WERI-Rb-1 (cell line): ENCODE results near the gene GPR137B.

ENCODE experiments used
- DNase-seq: peaks from one replicate; pipeline ENCODE4 v3.0.0-alpha.2; 2020
- H3K27ac ChIP-seq: fragments of 250-450 bp; sonication (Bioruptor Pico); 2 replicates; pipeline ENCODE4 v1.5.1; 2020; ENCODE audit warnings: mild to moderate bottlenecking, moderate library complexity
- H3K27me3 ChIP-seq: fragments of 250-450 bp; sonication (Bioruptor Pico); 2 replicates; pipeline ENCODE4 v1.5.1; 2021; ENCODE audit warnings: mild to moderate bottlenecking, low read depth, moderate library complexity; ENCODE audit not compliant: insufficient read depth, severe bottlenecking
- H3K36me3 ChIP-seq: fragments of 250-450 bp; sonication (Bioruptor Pico); 2 replicates; pipeline ENCODE4 v1.5.1; 2020; ENCODE audit warnings: mild to moderate bottlenecking, moderate library complexity
- H3K4me3 ChIP-seq: 2 replicates; pipeline ENCODE4 v1.5.1; 2011; ENCODE audit warnings: low read depth, mild to moderate bottlenecking, control low read depth, low read length
- H3K9me3 ChIP-seq: fragments of 250-450 bp; sonication (Bioruptor Pico); 2 replicates; pipeline ENCODE4 v1.5.1; 2021; ENCODE audit warnings: mild to moderate bottlenecking, moderate library complexity; ENCODE audit not compliant: severe bottlenecking
- TF ChIP-seq, protein P1 (sequence below): IDR thresholded peaks from 2 replicates; pipeline ENCODE4 v1.5.1; 2011; ENCODE audit warnings: low read depth, mild to moderate bottlenecking, control low read depth, inconsistent platforms, low read length

Gene GPR137B

DNA sequence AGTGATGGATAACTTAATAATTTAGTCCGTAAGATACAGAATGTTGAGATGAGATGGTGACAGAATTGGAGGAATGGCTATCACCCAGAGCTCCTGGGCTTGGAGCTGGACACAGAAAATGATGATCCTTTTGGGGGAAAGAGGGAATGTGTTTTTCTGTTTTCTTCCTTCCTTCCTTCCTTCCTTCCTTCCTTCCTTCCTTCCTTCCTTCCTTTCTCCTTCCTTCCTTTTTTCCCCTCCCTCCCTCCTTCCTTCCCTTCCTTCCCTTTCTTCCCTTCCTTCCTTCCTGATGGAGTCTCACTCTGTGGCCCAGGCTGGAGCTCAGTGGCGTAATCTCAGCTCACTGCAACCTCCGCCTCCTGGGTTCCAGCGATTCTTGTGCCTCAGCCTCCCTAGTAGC, 2.8 kb upstream of the GPR137B start:
- H3K27me3 ChIP-seq: peaks cover 32% of the 10 kb centered on the region
- DNase-seq: no peak

DNA sequence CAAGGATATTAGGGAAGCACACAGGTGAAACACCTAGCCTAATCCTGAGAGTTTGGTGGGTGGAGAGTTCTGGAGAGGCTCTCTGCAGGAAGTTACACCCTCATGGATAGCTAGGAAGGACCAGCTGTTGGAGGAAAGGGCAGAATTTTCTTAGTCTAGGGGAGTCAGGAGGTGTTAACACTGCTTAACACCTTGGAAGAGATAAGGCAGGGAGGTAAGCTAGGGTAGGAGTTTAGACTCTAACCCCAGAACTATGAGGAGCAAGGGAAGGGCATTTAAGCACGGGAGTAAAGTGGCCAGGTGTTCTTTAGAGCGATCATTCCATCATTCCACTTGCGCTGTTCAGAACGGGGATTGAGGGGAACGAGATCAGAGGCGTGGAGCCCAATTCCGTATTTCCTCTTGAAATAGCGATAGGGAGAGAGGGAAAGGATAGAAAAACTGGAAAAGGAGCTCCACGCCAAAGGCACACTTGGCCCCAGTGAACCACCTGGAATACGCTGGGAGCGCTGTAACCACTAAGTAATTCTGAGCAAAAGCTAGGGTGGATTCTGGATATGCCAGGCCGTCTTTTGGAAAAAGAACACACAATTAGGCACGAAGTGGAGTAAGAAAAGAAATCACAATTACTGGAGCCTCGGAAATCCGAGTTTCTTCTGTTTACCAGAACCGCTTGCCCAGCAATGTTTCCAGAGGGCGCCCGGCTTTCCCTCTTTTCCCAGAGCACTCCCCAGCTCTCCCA, 1.5 kb upstream of the GPR137B start:
- H3K36me3 ChIP-seq: no peaks in the 10 kb centered on the region
- no peak for DNase-seq
- H3K27me3 ChIP-seq: peaks cover 32% of the 10 kb centered on the region
- no peaks in the 10 kb centered on the region for H3K9me3 ChIP-seq
- H3K4me3 ChIP-seq: peak overlapping the region; percentile 53
- no peak overlapping the region for H3K27ac ChIP-seq
- TF ChIP-seq, protein P1, sequence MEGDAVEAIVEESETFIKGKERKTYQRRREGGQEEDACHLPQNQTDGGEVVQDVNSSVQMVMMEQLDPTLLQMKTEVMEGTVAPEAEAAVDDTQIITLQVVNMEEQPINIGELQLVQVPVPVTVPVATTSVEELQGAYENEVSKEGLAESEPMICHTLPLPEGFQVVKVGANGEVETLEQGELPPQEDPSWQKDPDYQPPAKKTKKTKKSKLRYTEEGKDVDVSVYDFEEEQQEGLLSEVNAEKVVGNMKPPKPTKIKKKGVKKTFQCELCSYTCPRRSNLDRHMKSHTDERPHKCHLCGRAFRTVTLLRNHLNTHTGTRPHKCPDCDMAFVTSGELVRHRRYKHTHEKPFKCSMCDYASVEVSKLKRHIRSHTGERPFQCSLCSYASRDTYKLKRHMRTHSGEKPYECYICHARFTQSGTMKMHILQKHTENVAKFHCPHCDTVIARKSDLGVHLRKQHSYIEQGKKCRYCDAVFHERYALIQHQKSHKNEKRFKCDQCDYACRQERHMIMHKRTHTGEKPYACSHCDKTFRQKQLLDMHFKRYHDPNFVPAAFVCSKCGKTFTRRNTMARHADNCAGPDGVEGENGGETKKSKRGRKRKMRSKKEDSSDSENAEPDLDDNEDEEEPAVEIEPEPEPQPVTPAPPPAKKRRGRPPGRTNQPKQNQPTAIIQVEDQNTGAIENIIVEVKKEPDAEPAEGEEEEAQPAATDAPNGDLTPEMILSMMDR: no peak

More for the DNA sequence above, 2.8 kb upstream of the GPR137B start:
- H3K4me3 ChIP-seq: no peak overlapping the region
- H3K27ac ChIP-seq: no peak overlapping the region
- H3K36me3 ChIP-seq: no peaks in the 10 kb centered on the region
- no peaks in the 10 kb centered on the region for H3K9me3 ChIP-seq
- TF ChIP-seq, protein P1: no peak

DNA sequence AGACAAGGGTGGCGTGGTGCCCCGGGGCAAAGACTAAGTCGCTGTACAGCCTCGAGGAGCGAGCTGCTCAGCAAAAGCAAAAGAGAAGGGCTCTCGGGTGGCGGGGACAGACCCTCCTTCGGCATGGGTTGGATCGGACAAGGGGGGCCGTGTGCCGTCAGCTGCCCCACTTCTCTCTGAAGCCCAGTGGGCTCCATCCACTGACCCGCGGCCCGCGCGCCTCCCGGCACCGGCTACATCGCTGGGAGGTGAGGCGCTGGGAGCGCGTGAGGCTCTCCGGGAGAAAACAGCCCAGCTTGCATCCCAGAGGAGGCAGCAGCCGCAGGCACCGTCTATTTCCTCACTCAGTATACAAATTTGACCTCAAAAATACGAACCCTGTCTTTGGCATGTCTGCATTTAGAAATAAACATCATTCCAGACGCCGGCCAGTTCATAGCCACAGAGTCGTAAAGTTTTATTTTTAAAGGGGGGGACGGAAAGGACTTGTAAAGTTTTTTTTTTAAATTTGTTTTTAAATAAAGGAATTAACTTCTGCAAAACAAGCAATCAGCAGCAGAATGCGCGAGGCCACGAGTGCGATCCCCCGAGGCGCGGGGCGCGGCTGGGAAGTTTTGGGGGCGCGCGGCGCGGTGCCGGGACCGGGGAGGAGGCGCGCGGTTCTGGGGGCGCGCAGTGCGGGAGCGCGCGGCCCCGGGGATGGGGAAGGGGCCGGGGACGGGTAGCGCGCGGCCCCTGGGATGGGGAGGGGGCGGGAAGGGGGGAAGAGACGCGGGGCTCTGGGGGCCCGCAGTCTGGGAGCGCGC, 689 bp upstream of the GPR137B start:
- DNase-seq: peak; percentile 43
- H3K4me3 ChIP-seq: peak overlapping the region; percentile 53
- H3K27me3 ChIP-seq: peaks cover 32% of the 10 kb centered on the region
- no peaks in the 10 kb centered on the region for H3K36me3 ChIP-seq
- no peaks in the 10 kb centered on the region for H3K9me3 ChIP-seq
- TF ChIP-seq, protein P1: no peak
- H3K27ac ChIP-seq: no peak overlapping the region

DNA sequence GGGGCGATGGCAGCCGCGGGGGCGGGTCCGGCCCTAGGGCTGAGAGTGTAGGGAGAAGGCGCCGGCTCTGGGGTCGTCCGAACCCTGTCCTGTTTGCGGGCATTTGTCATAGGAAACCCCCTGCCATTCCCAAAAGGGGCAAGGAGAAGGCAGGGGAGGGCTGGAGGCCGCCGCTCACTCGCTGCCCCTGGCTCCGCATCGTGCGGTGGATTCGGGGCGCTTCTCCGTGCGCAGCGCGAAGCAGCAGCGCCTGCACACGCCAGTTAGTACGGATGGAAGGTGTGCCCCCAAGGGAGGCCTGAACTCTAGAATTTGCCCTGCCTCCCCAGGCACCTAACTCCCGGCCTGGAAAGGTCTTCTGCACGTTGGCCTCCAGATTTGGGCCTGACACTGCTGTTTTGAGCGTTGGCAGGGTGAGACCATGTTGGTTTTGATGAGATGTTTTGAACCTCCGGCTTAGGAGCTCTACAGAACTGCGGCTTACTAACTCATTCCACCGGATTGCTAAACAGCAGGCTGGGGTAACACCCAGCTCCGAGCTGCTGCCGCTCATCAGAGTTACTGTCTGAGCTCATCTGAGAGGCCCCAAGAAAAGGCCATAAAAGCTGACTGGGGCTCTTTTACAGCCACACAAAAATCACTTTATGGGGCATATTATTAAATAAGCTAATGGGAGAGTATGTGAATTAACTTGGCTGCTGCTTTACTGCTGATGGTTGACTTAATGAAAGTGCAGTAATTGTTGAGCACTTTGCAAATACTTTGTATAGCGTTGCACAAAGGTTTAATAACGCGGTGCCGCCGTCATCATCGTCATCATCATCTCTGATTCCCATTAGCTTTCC, 987 bp downstream of the GPR137B start:
- no peaks in the 10 kb centered on the region for H3K36me3 ChIP-seq
- H3K27ac ChIP-seq: no peak overlapping the region
- no peaks in the 10 kb centered on the region for H3K9me3 ChIP-seq
- peak overlapping the region; percentile 66 for H3K4me3 ChIP-seq
- peaks cover 30% of the 10 kb centered on the region for H3K27me3 ChIP-seq
- DNase-seq: peak; percentile 58
- TF ChIP-seq, protein P1: no peak

DNA sequence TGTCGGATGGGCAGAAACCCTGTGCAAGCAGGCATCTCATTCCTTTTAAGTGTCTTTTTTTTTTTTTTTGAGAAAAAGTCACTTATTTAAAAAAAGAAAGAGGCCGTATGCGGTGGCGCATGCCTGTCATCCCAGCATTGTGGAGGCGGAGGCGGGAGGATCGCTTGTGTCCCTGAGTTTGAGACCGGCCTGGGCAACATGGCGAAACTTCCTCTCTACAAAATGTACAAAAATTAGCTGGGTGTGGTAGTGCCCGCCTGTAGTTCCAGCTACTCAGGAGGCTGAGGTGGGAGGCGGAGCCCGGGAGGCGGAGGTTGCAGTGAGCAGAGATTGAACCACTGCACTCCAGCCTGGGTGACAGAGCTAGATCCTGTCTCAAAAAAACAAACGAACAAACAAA, 1.7 kb downstream of the GPR137B start:
- TF ChIP-seq, protein P1: no peak
- H3K27me3 ChIP-seq: peaks cover 23% of the 10 kb centered on the region
- DNase-seq: no peak
- H3K27ac ChIP-seq: no peak overlapping the region
- peak overlapping the region; percentile 33 for H3K4me3 ChIP-seq
- no peaks in the 10 kb centered on the region for H3K9me3 ChIP-seq
- H3K36me3 ChIP-seq: no peaks in the 10 kb centered on the region
